Upper lobe of left lung (tissue), 6 donors: ENCODE results near the gene TLK2. TPM values are rescaled to one million over a fixed set of nuclear protein-coding genes. Genes with fewer than 3 reads are reported as not detected.
A peak's percentile ranks its signal among the peaks of the same experiment; 100 is the strongest.
"Not testable (repeated sequence)": the region's sequence is repeated elsewhere in the genome, so short reads cannot be mapped to it uniquely, and the experiment has no call there.

Experiments
- ATAC-seq, 2 donors: fragments of 200-7000 bp; cut with Tn5 transposase; one replicate each; pipeline ENCODE4 v1.9.1; 2022; ENCODE audit warnings: mild to moderate bottlenecking in 2 of 2, moderate library complexity in 2 of 2; ENCODE audit not compliant: low FRiP score in 2 of 2
- DNase-seq, 2 donors: peaks; one replicate each; pipeline ENCODE4 v3.0.0-alpha.2; 2019 to 2020
- H3K27ac ChIP-seq, 4 donors: fragments of 200-600 bp; sonication (generic); one replicate each; pipeline ENCODE4 v1.5.1; 2016 to 2019
- H3K27me3 ChIP-seq, 4 donors: fragments of 200-600 bp; sonication (generic); one replicate each; pipeline ENCODE4 v1.5.1; 2017 to 2019
- H3K36me3 ChIP-seq, 4 donors: fragments of 200-600 bp; sonication (generic); one replicate each; pipeline ENCODE4 v1.5.1; 2016 to 2019
- H3K4me1 ChIP-seq, 4 donors: fragments of 200-600 bp; sonication (generic); one replicate each; pipeline ENCODE4 v1.5.1; 2018 to 2019
- H3K4me3 ChIP-seq, 4 donors: fragments of 200-600 bp; sonication (generic); one replicate each; pipeline ENCODE4 v1.5.1; 2017 to 2019; ENCODE audit warnings: mild to moderate bottlenecking in 2 of 4, moderate library complexity in 1 of 4
- H3K9me3 ChIP-seq, 4 donors: fragments of 200-600 bp; sonication (generic); one replicate each; pipeline ENCODE4 v1.5.1; 2018 to 2019
- CTCF ChIP-seq, 6 experiments: fragments of 450-650 bp in 4 of 6; fragments of 200-600 bp in 2 of 6; sonication (generic) in 2 of 6; IDR thresholded peaks; one replicate each; pipeline ENCODE4 v1.5.1; 2016 to 2019; ENCODE audit warnings: antibody characterized with exemption in 6 of 6
- EP300 ChIP-seq, 4 donors: sonication (generic); formaldehyde crosslinking; IDR thresholded peaks; one replicate each; pipeline ENCODE4 v1.5.1; 2017; ENCODE audit warnings: antibody characterized with exemption in 4 of 4, control low read depth in 2 of 4
- POLR2A ChIP-seq, 4 donors: fragments of 450-650 bp; IDR thresholded peaks; one replicate each; pipeline ENCODE4 v1.5.1; 2016 to 2017; ENCODE audit warnings: antibody characterized with exemption in 4 of 4, mild to moderate bottlenecking in 2 of 4
- POLR2AphosphoS5 ChIP-seq, 2 donors: sonication (generic); formaldehyde crosslinking; IDR thresholded peaks; one replicate each; pipeline ENCODE4 v1.5.1; 2017; ENCODE audit warnings: antibody characterized with exemption in 2 of 2
- WGBS, 2 donors: methylation state at CpG; one replicate each; pipeline ENCODE4 v1.1.5; 2017 to 2018; 5-methylcytosine and 5-hydroxymethylcytosine counted together
- total RNA-seq, 6 donors: library from RNA; depleted of rRNA in 4 of 6; stranded (reverse); fragments of >200 nt in 4 of 6; gene quantifications; one replicate each; pipeline versions ENCODE4 v1.1.0 to v1.2.1, GENCODE V29; 2016 to 2021
- donor health status: DM: no; HTN: no; CAD: no; lungs with moderate emphysema.
- donor health status: DM: no; HTN: yes; CAD: no; lungs with severe emphysema.

TLK2 gene
- 10 to 100 TPM; 36.6 to 57.6 (median 44.9) TPM for total RNA-seq

- Histone ChIP-seq H3K36me3 (peaks cover 0 to 6% (median 4%) of the 10 kb centered on the region in 4 donors), H3K4me3 (peak within 1 kb of the TSS; percentile 69 to 88 (median 80)), H3K4me1 (peaks cover 14 to 35% (median 22%) of the 10 kb centered on the region in 4 donors), H3K27ac (peak within 1 kb of the TSS; percentile 93 to 99 (median 95)), H3K27me3 (no peaks in the 10 kb centered on the region), H3K9me3 (no peaks in the 10 kb centered on the region)
- TF ChIP-seq POLR2A (IDR thresholded peaks at IDR 0.05): peak in 2 of 4 donors; percentile 31 to 59
- no peak for TF ChIP-seq EP300 (IDR thresholded peaks at IDR 0.05)
- TF ChIP-seq CTCF (IDR thresholded peaks at IDR 0.05): no peak
- no peak for TF ChIP-seq POLR2AphosphoS5 (IDR thresholded peaks at IDR 0.05)
- DNase-seq (peak; percentile 79 to 95), ATAC-seq (peak; percentile 91)
- 0 to 1% methylated on average over 23 to 24 of the region's 59 CpGs for WGBS, 2 donors
These were observed at the start of gene TLK2 for GRCh38 chr17:62478424-62478879. TSS of gene TLK2 (plus strand) at chr17:62478825. CDS start at chr17:62481126, 2,301 bp downstream.

- DNase-seq, H3K27ac ChIP-seq, H3K4me1 ChIP-seq, ATAC-seq, H3K9me3 ChIP-seq, H3K4me3 ChIP-seq, H3K27me3 ChIP-seq: not testable (repeated sequence)
- WGBS, 2 donors: 91 to 98% methylated on average over 4 of the region's 4 CpGs
- H3K36me3 ChIP-seq: peaks cover 0 to 30% (median 13%) of the 10 kb centered on the region in 4 donors
These were observed 43.4 kb upstream of the TLK2 start for GRCh38 chr17:62435251-62435650.

- ATAC-seq, H3K27me3 ChIP-seq, H3K9me3 ChIP-seq, H3K4me1 ChIP-seq, DNase-seq, H3K4me3 ChIP-seq, H3K27ac ChIP-seq: not testable (repeated sequence)
- peaks cover 6 to 63% (median 40%) of the 10 kb centered on the region in 4 donors for H3K36me3 ChIP-seq
- 95 to 97% methylated on average over 6 of the region's 6 CpGs for WGBS, 2 donors
These were observed 37.4 kb upstream of the TLK2 start for GRCh38 chr17:62441181-62441580.

- DNase-seq: no peak
- H3K4me1 ChIP-seq: no peaks in the 10 kb centered on the region
- no peaks in the 10 kb centered on the region for H3K27me3 ChIP-seq
- WGBS, 2 donors: 97 to 100% methylated on average over 4 of the region's 4 CpGs
- no peak for TF ChIP-seq POLR2AphosphoS5 (IDR thresholded peaks at IDR 0.05)
- no peak for TF ChIP-seq EP300 (IDR thresholded peaks at IDR 0.05)
- no peak for TF ChIP-seq CTCF (IDR thresholded peaks at IDR 0.05)
- TF ChIP-seq POLR2A (IDR thresholded peaks at IDR 0.05): no peak
- H3K36me3 ChIP-seq: peaks cover 8 to 86% (median 61%) of the 10 kb centered on the region in 4 donors
- ATAC-seq: no peak
- H3K9me3 ChIP-seq: no peaks in the 10 kb centered on the region
- no peak overlapping the region for H3K27ac ChIP-seq
- H3K4me3 ChIP-seq: no peak overlapping the region
These were observed 34.6 kb upstream of the TLK2 start for GRCh38 chr17:62444063-62444462.

GRCh38 chr17:62445791-62446190 is 32.8 kb upstream of the TLK2 start:
- H3K27ac ChIP-seq, ATAC-seq, H3K9me3 ChIP-seq, H3K4me1 ChIP-seq, DNase-seq, H3K27me3 ChIP-seq, H3K4me3 ChIP-seq: not testable (repeated sequence)
- H3K36me3 ChIP-seq: peaks cover 4 to 84% (median 62%) of the 10 kb centered on the region in 4 donors
- 88 to 91% methylated on average over 4 of the region's 4 CpGs for WGBS, 2 donors

GRCh38 chr17:62452195-62452594 is 26.4 kb upstream of the TLK2 start:
- not testable (repeated sequence) for H3K4me1 ChIP-seq, ATAC-seq, H3K27me3 ChIP-seq, H3K9me3 ChIP-seq, DNase-seq, H3K4me3 ChIP-seq, H3K27ac ChIP-seq
- peaks cover 2 to 24% (median 21%) of the 10 kb centered on the region in 4 donors for H3K36me3 ChIP-seq
- 92% methylated on average over 4 of the region's 4 CpGs for WGBS, 2 donors

GRCh38 chr17:62453041-62453440 is 25.6 kb upstream of the TLK2 start:
- not testable (repeated sequence) for DNase-seq, H3K4me1 ChIP-seq, H3K27ac ChIP-seq, ATAC-seq, H3K9me3 ChIP-seq, H3K4me3 ChIP-seq, H3K27me3 ChIP-seq
- peaks cover 0 to 17% (median 12%) of the 10 kb centered on the region in 4 donors for H3K36me3 ChIP-seq
- 79 to 91% methylated on average over 5 of the region's 5 CpGs for WGBS, 2 donors

- not testable (repeated sequence) for ATAC-seq, H3K27me3 ChIP-seq, H3K4me1 ChIP-seq, H3K27ac ChIP-seq, DNase-seq, H3K9me3 ChIP-seq, H3K4me3 ChIP-seq
- H3K36me3 ChIP-seq: peaks cover 0 to 11% (median 6%) of the 10 kb centered on the region in 4 donors
- 82 to 87% methylated on average over 4 of the region's 4 CpGs for WGBS, 2 donors
These were observed 25.0 kb upstream of the TLK2 start for GRCh38 chr17:62453656-62454055.

- H3K4me3 ChIP-seq, ATAC-seq, H3K4me1 ChIP-seq, H3K36me3 ChIP-seq, DNase-seq, H3K9me3 ChIP-seq, H3K27ac ChIP-seq, H3K27me3 ChIP-seq: not testable (repeated sequence)
- WGBS, 2 donors: 83 to 85% methylated on average over 3 of the region's 3 CpGs
These were observed 24.5 kb upstream of the TLK2 start for GRCh38 chr17:62454111-62454510.
